ENCODE results near the gene DNAH8. TPM values are rescaled to one million over a fixed set of nuclear protein-coding genes. Genes with fewer than 3 reads are reported as not detected.

The DNAH8 gene
- total RNA-seq, 1 experiment from 2014 or later: not detected

DNA sequence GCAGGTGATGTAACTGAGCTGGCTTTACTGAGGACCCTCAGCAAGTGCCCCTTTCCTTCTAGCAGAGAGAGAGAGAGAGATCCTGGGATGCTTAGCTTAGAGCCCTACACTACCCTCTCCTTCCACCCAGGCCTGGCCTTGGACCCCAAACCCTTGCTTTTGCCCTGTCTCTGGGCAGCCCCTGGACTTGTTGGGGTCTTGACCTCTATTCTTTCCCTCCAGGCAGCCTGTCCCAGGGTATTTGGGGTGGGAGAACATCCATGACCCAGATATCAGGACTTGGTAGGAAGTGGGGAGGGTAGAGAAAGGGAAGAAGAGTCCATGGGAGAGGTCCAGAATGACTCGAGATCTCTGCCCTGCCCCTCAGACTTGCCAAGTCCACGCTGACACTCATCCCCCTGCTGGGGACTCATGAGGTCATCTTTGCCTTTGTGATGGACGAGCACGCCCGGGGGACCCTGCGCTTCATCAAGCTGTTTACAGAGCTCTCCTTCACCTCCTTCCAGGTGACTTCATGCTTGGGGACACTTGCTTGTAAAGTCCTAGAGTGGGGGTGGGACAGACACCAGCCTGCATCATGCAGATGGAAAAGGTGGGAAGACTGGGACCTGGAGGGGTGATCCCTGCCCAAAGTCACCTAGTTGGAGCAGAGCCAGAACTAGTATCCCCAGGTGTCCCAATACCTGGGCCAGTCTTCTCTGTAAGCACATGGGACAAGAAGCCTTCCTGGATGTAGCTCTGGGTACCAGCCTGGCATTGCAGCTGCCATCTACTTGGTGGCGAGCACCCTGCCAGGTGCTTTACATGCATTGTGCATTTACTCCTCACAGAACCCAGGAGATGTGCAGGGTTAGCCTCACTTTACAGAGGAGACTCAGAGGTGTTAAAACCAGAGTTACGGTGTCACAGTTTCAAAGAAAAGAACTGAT is 364.4 kb downstream of the DNAH8 start:
- Histone ChIP-seq H3K36me3 (ENCODE audit: low read depth) (no peaks in the 10 kb centered on the region), H3F3A (ENCODE audit: insufficient read depth, low read depth) (no peaks in the 10 kb centered on the region), H3K4me2 (no peak overlapping the region), H4K20me1 (ENCODE audit: insufficient read depth) (no peaks in the 10 kb centered on the region), H3K4me1 (replicated peaks; ENCODE audit: insufficient read depth) (no peaks in the 10 kb centered on the region), H3K4me3 (no peak overlapping the region), H3K9me3 (ENCODE audit: insufficient read depth, low read depth) (no peaks in the 10 kb centered on the region), H3K9me2 (ENCODE audit: insufficient read depth) (no peaks in the 10 kb centered on the region), H2AFZ (no peak overlapping the region), H3K79me2 (ENCODE audit: low read depth) (no peaks in the 10 kb centered on the region), H3K27ac (no peak overlapping the region), H3K27me3 (ENCODE audit: insufficient read depth, low read depth) (peaks cover 84% of the 10 kb centered on the region)
- BruUV-seq (replicated peaks): no TSS peak
- intact Hi-C loops (cut with micrococcal nuclease; ENCODE audit: unreplicated experiment): no loop called here
- TF ChIP-seq, protein P1, sequence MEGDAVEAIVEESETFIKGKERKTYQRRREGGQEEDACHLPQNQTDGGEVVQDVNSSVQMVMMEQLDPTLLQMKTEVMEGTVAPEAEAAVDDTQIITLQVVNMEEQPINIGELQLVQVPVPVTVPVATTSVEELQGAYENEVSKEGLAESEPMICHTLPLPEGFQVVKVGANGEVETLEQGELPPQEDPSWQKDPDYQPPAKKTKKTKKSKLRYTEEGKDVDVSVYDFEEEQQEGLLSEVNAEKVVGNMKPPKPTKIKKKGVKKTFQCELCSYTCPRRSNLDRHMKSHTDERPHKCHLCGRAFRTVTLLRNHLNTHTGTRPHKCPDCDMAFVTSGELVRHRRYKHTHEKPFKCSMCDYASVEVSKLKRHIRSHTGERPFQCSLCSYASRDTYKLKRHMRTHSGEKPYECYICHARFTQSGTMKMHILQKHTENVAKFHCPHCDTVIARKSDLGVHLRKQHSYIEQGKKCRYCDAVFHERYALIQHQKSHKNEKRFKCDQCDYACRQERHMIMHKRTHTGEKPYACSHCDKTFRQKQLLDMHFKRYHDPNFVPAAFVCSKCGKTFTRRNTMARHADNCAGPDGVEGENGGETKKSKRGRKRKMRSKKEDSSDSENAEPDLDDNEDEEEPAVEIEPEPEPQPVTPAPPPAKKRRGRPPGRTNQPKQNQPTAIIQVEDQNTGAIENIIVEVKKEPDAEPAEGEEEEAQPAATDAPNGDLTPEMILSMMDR (conservative IDR thresholded peaks at IDR 0.05): no peak
- no peak for TF ChIP-seq EZH2 (IDR thresholded peaks at IDR 0.05; ENCODE audit: low read depth)
- DNase-seq: no peak
- CTCF ChIA-PET: no interaction called here
- POLR2A ChIA-PET (ENCODE audit: unreplicated experiment): no interaction called here

Other genes starting within 250 kb of the DNAH8 start
- gene BTBD9, start 75.4 kb upstream of the DNAH8 start, total RNA-seq (2021): 9.0 and 10.8 TPM in 2 replicates
- gene GLO1, start 12.2 kb upstream of the DNAH8 start, total RNA-seq (2021): 77.1 and 118 TPM in 2 replicates

All from PC-9 (cell line).